H9 (cell line): ENCODE measurements around the gene ADGRF5. TPM values are rescaled to one million over a fixed set of nuclear protein-coding genes. Genes with fewer than 3 reads are reported as not detected.

ENCODE experiments used
- DNase-seq: peaks from one replicate; pipeline ENCODE4 v3.0.0-alpha.2; 2017
- H2AFZ ChIP-seq: one replicate; pipeline ENCODE4 v1.6.1; 2013; ENCODE audit warnings: mild to moderate bottlenecking, low read length, control low read depth, moderate library complexity
- H2AK5ac ChIP-seq: 2 replicates; pipeline ENCODE4 v1.6.1; 2013; ENCODE audit warnings: low read length, control low read depth, mixed read lengths; ENCODE audit not compliant: insufficient read length
- H2BK120ac ChIP-seq: one replicate; pipeline ENCODE4 v1.6.1; 2013; ENCODE audit warnings: low read depth, mild to moderate bottlenecking, low read length, control low read depth, inconsistent platforms; ENCODE audit not compliant: poor library complexity, severe bottlenecking
- H2BK12ac ChIP-seq: 2 replicates; pipeline ENCODE4 v1.6.1; 2013; ENCODE audit warnings: low read length, control low read depth, mixed read lengths, low read depth; ENCODE audit not compliant: insufficient read length
- H2BK15ac ChIP-seq: 2 replicates; pipeline ENCODE4 v1.6.1; 2013; ENCODE audit warnings: low read depth, low read length, control low read depth
- H2BK20ac ChIP-seq: one replicate; pipeline ENCODE4 v1.6.1; 2013; ENCODE audit warnings: low read depth, mild to moderate bottlenecking, low read length, control low read depth, inconsistent platforms; ENCODE audit not compliant: poor library complexity, severe bottlenecking
- H2BK5ac ChIP-seq: 2 replicates; pipeline ENCODE4 v1.6.1; 2013; ENCODE audit warnings: low read length, control low read depth, mixed read lengths; ENCODE audit not compliant: insufficient read length
- H3K14ac ChIP-seq: 2 replicates; pipeline ENCODE4 v1.6.1; 2013; ENCODE audit warnings: low read length, control low read depth; ENCODE audit not compliant: insufficient read depth
- H3K18ac ChIP-seq: 2 replicates; pipeline ENCODE4 v1.6.1; 2013; ENCODE audit warnings: low read depth, mild to moderate bottlenecking, mixed read lengths, low read length, control low read depth; ENCODE audit not compliant: insufficient read length
- H3K23ac ChIP-seq: 2 replicates; pipeline ENCODE4 v1.6.1; 2013; ENCODE audit warnings: low read length, control low read depth, mixed read lengths, low read depth; ENCODE audit not compliant: insufficient read length
- H3K23me2 ChIP-seq: 2 replicates; pipeline ENCODE4 v1.6.1; 2013; ENCODE audit warnings: low read depth, mild to moderate bottlenecking, mixed read lengths, low read length, control low read depth; ENCODE audit not compliant: insufficient read length, poor library complexity, severe bottlenecking
- H3K27ac ChIP-seq: 2 replicates; pipeline ENCODE4 v1.5.1; 2013; ENCODE audit warnings: low read length, control low read depth, mixed read lengths, low read depth; ENCODE audit not compliant: insufficient read length
- H3K27me3 ChIP-seq: 2 replicates; pipeline ENCODE4 v1.6.1; 2013; ENCODE audit warnings: low read length, control low read depth, inconsistent platforms; ENCODE audit not compliant: insufficient read depth
- H3K4ac ChIP-seq: 2 replicates; pipeline ENCODE4 v1.6.1; 2013; ENCODE audit warnings: low read depth, mild to moderate bottlenecking, control low read depth, inconsistent platforms, low read length, moderate library complexity
- H3K4me1 ChIP-seq: 2 replicates; pipeline ENCODE4 v1.6.1; 2013; ENCODE audit warnings: low read length, control low read depth, inconsistent platforms; ENCODE audit not compliant: insufficient read depth
- H3K4me2 ChIP-seq: 2 replicates; pipeline ENCODE4 v1.6.1; 2013; ENCODE audit warnings: low read length, control low read depth, mixed read lengths; ENCODE audit not compliant: insufficient read length, insufficient read depth
- H3K56ac ChIP-seq: 2 replicates; pipeline ENCODE4 v1.6.1; 2013; ENCODE audit warnings: low read depth, mild to moderate bottlenecking, mixed read lengths, low read length, control low read depth; ENCODE audit not compliant: insufficient read length
- H3K79me1 ChIP-seq: 2 replicates; pipeline ENCODE4 v1.6.1; 2013; ENCODE audit warnings: low read depth, mild to moderate bottlenecking, moderate library complexity, low read length, control low read depth, inconsistent platforms; ENCODE audit not compliant: insufficient read depth, poor library complexity, severe bottlenecking
- H3K79me2 ChIP-seq: 2 replicates; pipeline ENCODE4 v1.6.1; 2013; ENCODE audit warnings: low read length, control low read depth, inconsistent platforms; ENCODE audit not compliant: insufficient read depth
- H3K9ac ChIP-seq: 2 replicates; pipeline ENCODE4 v1.6.1; 2013; ENCODE audit warnings: low read length, control low read depth, mixed read lengths; ENCODE audit not compliant: insufficient read length; ENCODE audit errors: extremely low read depth
- H3K9me3 ChIP-seq: one replicate; pipeline ENCODE4 v1.6.1; 2013; ENCODE audit warnings: low read depth, low read length, inconsistent platforms; ENCODE audit not compliant: control insufficient read depth
- H3T11ph ChIP-seq: one replicate; pipeline ENCODE4 v1.6.1; 2013; ENCODE audit warnings: mild to moderate bottlenecking, low read length, control low read depth, inconsistent platforms
- H4K20me1 ChIP-seq: one replicate; pipeline ENCODE4 v1.6.1; 2013; ENCODE audit not compliant: control insufficient read depth, insufficient read length, insufficient read depth
- H4K5ac ChIP-seq: 2 replicates; pipeline ENCODE4 v1.6.1; 2013; ENCODE audit warnings: low read depth, mild to moderate bottlenecking, mixed read lengths, low read length, control low read depth; ENCODE audit not compliant: insufficient read length
- H4K8ac ChIP-seq: replicated peaks from 2 replicates; pipeline ENCODE4 v1.6.1; 2013; ENCODE audit warnings: low read length, control low read depth, mixed read lengths, low read depth; ENCODE audit not compliant: insufficient read length
- H4K91ac ChIP-seq: 2 replicates; pipeline ENCODE4 v1.6.1; 2013; ENCODE audit warnings: low read depth, mild to moderate bottlenecking, moderate library complexity, mixed read lengths, low read length, control low read depth; ENCODE audit not compliant: insufficient read length
- H3K27ac Mint-ChIP-seq, 3 experiments: 2 replicates in 2 of 3; 3 replicates in 1 of 3; pipeline ENCODE4 v1.8.0; 2020 to 2021; ENCODE audit warnings: mixed read lengths in 3 of 3, mild to moderate bottlenecking in 1 of 3, moderate library complexity in 1 of 3
- H3K27me3 Mint-ChIP-seq: 2 replicates; pipeline ENCODE4 v1.8.0; 2021; ENCODE audit warnings: low read depth, mild to moderate bottlenecking, moderate library complexity, mixed read lengths
- H3K36me3 Mint-ChIP-seq, 3 experiments: 2 replicates in 2 of 3; 3 replicates in 1 of 3; pipeline ENCODE4 v1.8.0; 2020 to 2021; ENCODE audit warnings: low read depth in 3 of 3, mixed read lengths in 3 of 3; ENCODE audit not compliant: insufficient read depth in 1 of 3
- H3K4me1 Mint-ChIP-seq, 2 experiments: 2 replicates each; pipeline ENCODE4 v1.8.0; 2020; ENCODE audit warnings: mixed read lengths in 2 of 2
- H3K4me3 Mint-ChIP-seq, 2 experiments: 2 replicates in 1 of 2; 3 replicates in 1 of 2; pipeline ENCODE4 v1.8.0; 2020 to 2021; ENCODE audit warnings: mild to moderate bottlenecking in 2 of 2, mixed read lengths in 2 of 2, moderate library complexity in 1 of 2
- H3K9me3 Mint-ChIP-seq, 2 experiments: 2 replicates in 1 of 2; 3 replicates in 1 of 2; pipeline ENCODE4 v1.8.0; 2020; ENCODE audit warnings: mild to moderate bottlenecking in 2 of 2, mixed read lengths in 2 of 2, moderate library complexity in 1 of 2
- CTCF ChIP-seq: fragments of 200-600 bp; sonication (generic); conservative IDR thresholded peaks from 3 replicates; pipeline ENCODE4 v1.8.0; 2021; ENCODE audit warnings: antibody characterized with exemption, mild to moderate bottlenecking
- WGBS: extraction: QIAGEN DNeasy Blood & Tissue Kit; methylation state at CpG from one replicate; pipeline ENCODE4 v1.1.7; 2013; ENCODE audit warnings: missing lambda C conversion rate, low lambda C conversion rate, mixed read lengths; ENCODE audit not compliant: insufficient read length; ENCODE audit errors: extremely low coverage; 5-methylcytosine and 5-hydroxymethylcytosine counted together
- total RNA-seq: library from RNA; stranded (reverse); gene quantifications from 2 replicates; pipeline ENCODE4 v1.2.1, GENCODE V29; 2021

The ADGRF5 gene
- total RNA-seq, 1 experiment from 2014 or later = not detected

- H3K14ac ChIP-seq = no peak overlapping the region
- H2AFZ ChIP-seq = no peak overlapping the region
- Mint-ChIP-seq H3K27me3 (no peaks in the 10 kb centered on the region), H3K27ac (no peak overlapping the region; a peak in 1 of 7 replicates), H3K9me3 (no peaks in the 10 kb centered on the region), H3K4me1 (peaks cover 4 to 6% of the 10 kb centered on the region in 2 experiments; a peak in 3 of 4 replicates), H3K4me3 (no peak overlapping the region), H3K36me3 (no peaks in the 10 kb centered on the region; a peak in 1 of 7 replicates)
- no peak overlapping the region for H2BK5ac ChIP-seq
- no peak overlapping the region for H4K91ac ChIP-seq
- H3K56ac ChIP-seq = no peak overlapping the region
- H2BK15ac ChIP-seq = no peak overlapping the region
- H2BK12ac ChIP-seq = no peak overlapping the region
- no peak for DNase-seq
- H3K27ac ChIP-seq = no peak overlapping the region
- no peak overlapping the region for H3K18ac ChIP-seq
- H4K8ac ChIP-seq = no peak overlapping the region
- H3K4me2 ChIP-seq = no peak overlapping the region
- H2AK5ac ChIP-seq = no peak overlapping the region
- no peaks in the 10 kb centered on the region for H4K20me1 ChIP-seq
- no peaks in the 10 kb centered on the region for H3K9me3 ChIP-seq
- no peak overlapping the region for H2BK20ac ChIP-seq
- H3K9ac ChIP-seq = no peak overlapping the region
- H3K79me1 ChIP-seq = no peaks in the 10 kb centered on the region
- H3K4me1 ChIP-seq = no peaks in the 10 kb centered on the region
- H2BK120ac ChIP-seq = no peak overlapping the region
- H3K27me3 ChIP-seq = no peaks in the 10 kb centered on the region
- H3K4ac ChIP-seq = no peak overlapping the region
- H3K23me2 ChIP-seq = no peaks in the 10 kb centered on the region
- H3T11ph ChIP-seq = no peak overlapping the region
- H3K79me2 ChIP-seq = no peaks in the 10 kb centered on the region
- H4K5ac ChIP-seq = no peak overlapping the region
- no peak overlapping the region for H3K23ac ChIP-seq
- TF ChIP-seq CTCF = no peak
- no CpG with 5 or more reads among the region's 1 CpG for WGBS
Observed at GRCh38 chr6:46893648-46894047, 28.1 kb downstream of the ADGRF5 start.
